BE2C (cell line): ENCODE results near the gene CWC27.

ENCODE experiments used
- DNase-seq: peaks from one replicate; pipeline ENCODE4 v3.0.0-alpha.2; 2020
- H3K27me3 ChIP-seq: fragments of 250-450 bp; sonication (Bioruptor Pico); 2 replicates; pipeline ENCODE4 v1.5.1; 2020; ENCODE audit warnings: mild to moderate bottlenecking
- H3K36me3 ChIP-seq: fragments of 250-450 bp; sonication (Bioruptor Pico); 2 replicates; pipeline ENCODE4 v1.5.1; 2020; ENCODE audit warnings: mild to moderate bottlenecking
- H3K4me1 ChIP-seq: fragments of 250-450 bp; sonication (Bioruptor Pico); 2 replicates; pipeline ENCODE4 v1.5.1; 2020
- H3K4me3 ChIP-seq: 2 replicates; pipeline ENCODE4 v1.5.1; 2011; ENCODE audit warnings: low read depth, low read length
- H3K9me3 ChIP-seq: fragments of 250-450 bp; sonication (Bioruptor Pico); 2 replicates; pipeline ENCODE4 v1.5.1; 2020
- CTCF ChIP-seq: IDR thresholded peaks from 2 replicates; pipeline ENCODE4 v1.5.1; 2012; ENCODE audit warnings: mild to moderate bottlenecking, low read depth, low read length

Gene CWC27

GRCh38 chr5:64744914-64745313 is 23.8 kb upstream of the CWC27 start:
- peaks cover 4% of the 10 kb centered on the region; the same call in 1 of the 2 replicates for H3K36me3 ChIP-seq
- H3K9me3 ChIP-seq: no peaks in the 10 kb centered on the region
- no peak overlapping the region for H3K4me3 ChIP-seq
- TF ChIP-seq CTCF: no peak
- no peak for DNase-seq
- no peaks in the 10 kb centered on the region for H3K27me3 ChIP-seq
- H3K4me1 ChIP-seq: no peaks in the 10 kb centered on the region

- H3K4me1 ChIP-seq: no peaks in the 10 kb centered on the region
- H3K36me3 ChIP-seq: no peaks in the 10 kb centered on the region; the same call in 1 of the 2 replicates
- TF ChIP-seq CTCF: no peak
- no peak overlapping the region for H3K4me3 ChIP-seq
- no peaks in the 10 kb centered on the region for H3K9me3 ChIP-seq
- no peak for DNase-seq
- no peaks in the 10 kb centered on the region for H3K27me3 ChIP-seq
Observed at GRCh38 chr5:64746446-64746845, 22.3 kb upstream of the CWC27 start.

GRCh38 chr5:64749385-64749784 is 19.3 kb upstream of the CWC27 start:
- no peak overlapping the region for H3K4me3 ChIP-seq
- no peak for TF ChIP-seq CTCF
- no peak for DNase-seq
- H3K4me1 ChIP-seq: no peaks in the 10 kb centered on the region
- H3K27me3 ChIP-seq: no peaks in the 10 kb centered on the region
- no peaks in the 10 kb centered on the region for H3K9me3 ChIP-seq
- peaks cover 3% of the 10 kb centered on the region; the same call in 1 of the 2 replicates for H3K36me3 ChIP-seq

- H3K27me3 ChIP-seq: no peaks in the 10 kb centered on the region
- no peak for DNase-seq
- H3K4me3 ChIP-seq: no peak overlapping the region
- H3K4me1 ChIP-seq: no peaks in the 10 kb centered on the region
- peaks cover 3% of the 10 kb centered on the region for H3K36me3 ChIP-seq
- no peaks in the 10 kb centered on the region for H3K9me3 ChIP-seq
- no peak for TF ChIP-seq CTCF
Observed at GRCh38 chr5:64754066-64754465, 14.7 kb upstream of the CWC27 start.

GRCh38 chr5:64758901-64759300 is 9.8 kb upstream of the CWC27 start:
- no peak for DNase-seq
- Histone ChIP-seq H3K9me3 (no peaks in the 10 kb centered on the region), H3K27me3 (no peaks in the 10 kb centered on the region), H3K4me3 (no peak overlapping the region), H3K36me3 (peaks cover 2% of the 10 kb centered on the region), H3K4me1 (peaks cover 13% of the 10 kb centered on the region)
- no peak for TF ChIP-seq CTCF

GRCh38 chr5:64759960-64760660 is 8.6 kb upstream of the CWC27 start:
- Histone ChIP-seq H3K36me3 (no peaks in the 10 kb centered on the region; the same call in none of the 2 replicates), H3K4me1 (peaks cover 13% of the 10 kb centered on the region), H3K27me3 (no peaks in the 10 kb centered on the region), H3K4me3 (no peak overlapping the region), H3K9me3 (no peaks in the 10 kb centered on the region)
- TF ChIP-seq CTCF: no peak
- DNase-seq: no peak
